Measurements from ENCODE around the gene CRYAB.

GRCh38 chr11:111913031-111913861 is 1.7 kb upstream of the CRYAB start:
- TF ChIP-seq CTCF (conservative IDR thresholded peaks at IDR 0.05; ENCODE audit: low read length) (no peak), EZH2phosphoT487 (IDR thresholded peaks at IDR 0.05; ENCODE audit: borderline replicate concordance) (no peak)
